ENCODE data around the gene LTBP1.

Gene LTBP1

DNA sequence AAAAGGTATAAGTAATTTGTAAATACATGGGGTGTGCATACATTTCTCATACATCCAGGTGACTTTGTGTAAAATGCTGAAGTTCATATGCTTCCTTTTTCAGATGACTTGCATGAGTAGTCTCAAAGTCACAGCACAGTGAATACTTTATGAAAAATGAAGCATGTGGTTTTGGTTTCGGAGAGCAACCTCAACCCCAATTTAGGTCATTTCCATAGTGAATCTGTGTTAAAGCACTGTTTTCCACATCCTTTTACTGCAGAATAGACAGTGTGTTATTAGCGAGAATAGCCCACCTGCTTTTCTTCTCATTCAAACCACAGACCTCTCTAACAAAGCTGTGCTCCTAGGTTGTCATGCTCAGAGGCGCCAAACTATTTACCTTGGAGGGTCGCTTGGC, 325.2 kb downstream of the LTBP1 start:
- TF ChIP-seq, protein P1, sequence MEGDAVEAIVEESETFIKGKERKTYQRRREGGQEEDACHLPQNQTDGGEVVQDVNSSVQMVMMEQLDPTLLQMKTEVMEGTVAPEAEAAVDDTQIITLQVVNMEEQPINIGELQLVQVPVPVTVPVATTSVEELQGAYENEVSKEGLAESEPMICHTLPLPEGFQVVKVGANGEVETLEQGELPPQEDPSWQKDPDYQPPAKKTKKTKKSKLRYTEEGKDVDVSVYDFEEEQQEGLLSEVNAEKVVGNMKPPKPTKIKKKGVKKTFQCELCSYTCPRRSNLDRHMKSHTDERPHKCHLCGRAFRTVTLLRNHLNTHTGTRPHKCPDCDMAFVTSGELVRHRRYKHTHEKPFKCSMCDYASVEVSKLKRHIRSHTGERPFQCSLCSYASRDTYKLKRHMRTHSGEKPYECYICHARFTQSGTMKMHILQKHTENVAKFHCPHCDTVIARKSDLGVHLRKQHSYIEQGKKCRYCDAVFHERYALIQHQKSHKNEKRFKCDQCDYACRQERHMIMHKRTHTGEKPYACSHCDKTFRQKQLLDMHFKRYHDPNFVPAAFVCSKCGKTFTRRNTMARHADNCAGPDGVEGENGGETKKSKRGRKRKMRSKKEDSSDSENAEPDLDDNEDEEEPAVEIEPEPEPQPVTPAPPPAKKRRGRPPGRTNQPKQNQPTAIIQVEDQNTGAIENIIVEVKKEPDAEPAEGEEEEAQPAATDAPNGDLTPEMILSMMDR (conservative IDR thresholded peaks at IDR 0.05; ENCODE audit: low read depth): no peak
- POLR2A ChIA-PET (ENCODE audit: low non-redundant PET): no interaction called here
- no peak overlapping the region for H3K27ac ChIP-seq
- DNase-seq (ENCODE audit: low spot score): no peak
- CTCF ChIA-PET: no interaction called here

DNA sequence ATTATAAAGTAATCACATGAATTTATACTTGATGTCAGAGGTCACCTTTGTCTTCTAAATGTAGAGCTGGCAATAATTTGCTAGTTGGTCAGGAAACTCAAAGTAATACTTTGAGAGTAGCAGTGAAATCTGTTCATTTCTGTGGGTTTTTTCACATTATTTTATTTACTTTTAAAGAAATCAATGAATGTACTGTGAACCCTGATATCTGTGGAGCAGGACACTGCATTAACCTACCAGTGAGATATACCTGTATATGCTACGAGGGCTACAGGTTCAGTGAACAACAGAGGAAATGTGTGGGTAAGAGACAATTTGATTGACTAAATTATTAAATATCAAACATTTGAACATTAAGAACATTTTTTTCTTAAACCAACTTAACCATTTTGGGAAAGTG, 326.7 kb downstream of the LTBP1 start:
- CTCF ChIA-PET: interaction anchor here (0.6 kb wide), 1 partner anchor 11 kb away, joined by 3 read pairs; no protein-coding TSS in a partner anchor
- no peak for DNase-seq (ENCODE audit: low spot score)
- no peak overlapping the region for H3K27ac ChIP-seq
- POLR2A ChIA-PET (ENCODE audit: low non-redundant PET): no interaction called here
- TF ChIP-seq, protein P1 (conservative IDR thresholded peaks at IDR 0.05; ENCODE audit: low read depth): no peak

DNA sequence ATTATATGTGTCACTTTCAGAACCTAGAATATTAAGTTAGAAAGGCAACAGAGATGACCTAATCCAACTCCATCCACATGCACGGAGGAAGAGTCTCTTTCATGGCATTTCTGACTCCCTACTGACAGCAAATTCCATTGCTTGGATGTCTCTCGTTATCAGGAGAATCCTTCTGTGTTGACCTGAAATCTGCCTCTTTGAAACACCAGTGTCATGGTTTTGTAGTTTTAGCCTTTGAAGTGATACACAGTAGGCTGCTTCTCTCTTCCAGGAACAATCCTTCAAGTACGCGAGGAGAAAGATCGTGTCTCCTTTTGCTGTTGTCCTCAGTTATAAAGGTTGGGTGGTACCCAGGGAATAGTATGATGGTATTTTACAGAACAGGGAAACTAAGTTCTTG, 327.8 kb downstream of the LTBP1 start:
- TF ChIP-seq, protein P1 (conservative IDR thresholded peaks at IDR 0.05; ENCODE audit: low read depth): no peak
- CTCF ChIA-PET: no interaction called here
- no peak overlapping the region for H3K27ac ChIP-seq
- POLR2A ChIA-PET (ENCODE audit: low non-redundant PET): no interaction called here
- DNase-seq (ENCODE audit: low spot score): no peak

DNA sequence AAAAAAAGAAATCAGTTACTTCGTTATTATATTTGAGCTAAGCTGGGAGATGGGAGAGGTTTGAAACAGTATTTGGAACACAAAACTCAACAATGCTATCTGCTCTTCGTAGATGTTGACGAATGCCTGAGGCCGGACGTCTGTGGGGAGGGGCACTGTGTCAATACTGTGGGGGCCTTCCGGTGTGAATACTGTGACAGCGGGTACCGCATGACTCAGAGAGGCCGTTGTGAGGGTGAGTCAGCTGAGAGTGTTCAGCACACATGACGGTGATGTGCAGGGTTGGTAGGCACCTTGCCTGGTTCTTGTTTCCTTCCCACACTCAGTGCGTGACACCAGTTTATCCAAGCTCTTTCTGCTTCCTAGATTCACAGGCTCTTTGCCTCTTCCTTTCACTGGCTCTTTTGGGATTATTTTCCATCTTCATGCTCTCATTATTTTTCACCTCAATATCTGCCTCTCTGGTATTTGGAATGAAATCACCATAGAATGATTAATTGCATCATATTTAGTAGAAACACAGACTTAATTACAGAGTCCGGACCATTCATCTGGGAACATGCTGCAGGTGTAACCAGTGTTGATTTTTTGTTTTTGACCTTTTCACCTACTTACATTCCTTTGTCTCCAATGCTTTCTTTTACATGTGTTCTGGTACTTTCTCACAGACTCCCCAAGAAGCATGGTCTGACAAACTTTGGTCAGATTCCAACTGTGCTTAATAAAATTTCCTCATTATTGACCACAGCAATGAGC, 329.1 kb downstream of the LTBP1 start:
- peak overlapping the region; percentile 72 for H3K27ac ChIP-seq
- TF ChIP-seq, protein P1 (conservative IDR thresholded peaks at IDR 0.05; ENCODE audit: low read depth): no peak
- peak; percentile 87 for DNase-seq (ENCODE audit: low spot score)
- CTCF ChIA-PET: interaction anchor here (0.7 kb wide), 1 partner anchor 8 kb away, joined by 4 read pairs; no protein-coding TSS in a partner anchor
- POLR2A ChIA-PET (ENCODE audit: low non-redundant PET): no interaction called here

DNA sequence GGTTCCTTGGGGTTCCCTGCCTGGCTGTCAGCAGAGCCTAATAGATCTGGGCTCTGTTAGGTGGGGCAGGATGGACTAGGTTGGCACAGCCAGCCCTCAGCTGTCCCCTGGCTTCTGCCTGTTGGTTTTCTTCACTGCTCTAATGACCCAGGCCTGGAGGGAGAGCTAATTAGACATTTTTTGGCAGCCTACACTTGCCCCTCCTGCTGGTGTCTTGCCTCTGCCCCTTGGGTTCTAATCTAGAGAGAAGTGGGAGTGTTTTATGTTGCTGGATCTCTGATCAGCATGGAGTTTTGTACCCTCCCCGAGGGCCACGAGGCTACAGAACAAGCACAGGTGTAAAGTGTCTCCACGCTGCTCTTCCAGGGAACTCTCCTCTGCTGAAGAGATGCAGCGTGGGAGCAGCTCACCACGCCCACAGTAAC, 330.3 kb downstream of the LTBP1 start:
- no peak for DNase-seq (ENCODE audit: low spot score)
- ChIA-PET POLR2A (ENCODE audit: low non-redundant PET) (no interaction called here), CTCF (no interaction called here)
- TF ChIP-seq, protein P1 (conservative IDR thresholded peaks at IDR 0.05; ENCODE audit: low read depth): no peak
- H3K27ac ChIP-seq: peak overlapping the region; percentile 58

DNA sequence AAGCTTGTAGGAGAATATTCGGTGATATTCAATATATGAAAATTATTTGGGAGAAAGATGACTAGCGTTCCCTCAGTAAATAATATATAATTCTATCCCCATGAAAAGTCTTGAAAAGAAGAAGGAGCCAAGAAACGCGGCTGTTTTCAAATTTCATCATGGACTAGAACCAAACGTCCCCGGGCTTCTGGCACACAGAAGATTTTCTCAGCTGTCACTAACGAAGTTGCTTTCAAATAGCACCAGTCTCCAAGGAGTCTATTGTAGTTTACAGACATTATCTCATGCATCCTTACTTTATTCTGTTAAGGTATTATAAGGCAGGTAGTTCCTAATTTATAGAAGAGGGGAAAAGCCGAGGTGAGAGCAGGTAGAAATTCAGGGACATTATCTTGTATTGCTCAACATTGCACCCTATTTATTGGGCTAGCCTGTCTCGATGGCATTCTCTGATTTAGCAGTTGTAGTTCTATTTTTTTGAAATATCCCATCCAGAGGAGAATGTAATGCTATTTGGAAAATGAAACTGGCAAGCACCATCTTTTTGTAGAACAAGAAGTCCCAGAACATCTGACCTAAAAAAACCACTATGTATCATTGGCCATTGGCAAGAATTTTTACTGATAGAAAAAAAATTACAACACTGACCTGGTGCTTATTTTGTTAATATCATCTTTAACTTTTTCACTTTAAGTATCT, 331.6 kb downstream of the LTBP1 start:
- POLR2A ChIA-PET (ENCODE audit: low non-redundant PET): no interaction called here
- CTCF ChIA-PET: no interaction called here

More for the DNA sequence above, 331.6 kb downstream of the LTBP1 start:
- TF ChIP-seq, protein P1 (conservative IDR thresholded peaks at IDR 0.05; ENCODE audit: low read depth): no peak
- no peak for DNase-seq (ENCODE audit: low spot score)
- H3K27ac ChIP-seq: no peak overlapping the region

All from RWPE1 (cell line).